ENCODE results near the gene ZDHHC14.
"Not testable (repeated sequence)": the region's sequence is repeated elsewhere in the genome, so short reads cannot be mapped to it uniquely, and the experiment has no call there.

ZDHHC14 gene

DNA sequence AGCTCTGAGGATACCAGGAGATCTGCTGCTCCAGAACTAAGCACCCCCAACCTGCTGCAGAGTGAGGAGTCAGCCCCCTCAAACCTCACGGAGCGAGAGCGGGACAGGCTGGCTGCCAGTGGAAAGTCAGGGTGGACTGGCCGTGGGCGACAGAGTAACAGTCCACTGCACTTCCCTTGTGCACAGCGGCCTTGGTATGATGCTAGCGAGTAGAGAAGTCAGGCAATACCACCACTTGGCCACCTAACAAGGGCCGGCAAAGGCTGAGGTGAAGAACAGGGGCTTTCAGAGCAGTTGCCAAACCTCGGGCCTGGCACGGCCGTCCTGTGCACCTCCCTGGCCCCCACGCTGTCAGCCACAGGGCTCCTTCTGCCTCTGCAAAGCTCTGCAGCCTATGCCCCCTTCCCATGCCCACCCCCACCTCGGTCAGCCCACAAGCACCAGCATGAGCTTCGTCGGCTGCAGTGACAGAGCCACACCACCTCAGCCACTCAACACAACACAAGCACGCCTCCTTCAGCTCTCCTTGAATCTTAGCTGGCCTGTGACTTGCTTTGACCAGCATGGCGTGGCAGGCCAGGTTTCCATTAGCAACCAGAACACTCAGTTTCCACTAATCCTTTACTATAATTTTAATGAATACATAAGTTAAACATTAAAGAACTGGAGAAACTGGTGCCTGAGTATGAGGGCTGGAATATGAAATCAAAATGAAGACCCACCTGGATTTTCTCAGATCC lies 314.5 kb downstream of the ZDHHC14 start:
- DNase-seq (ENCODE audit: insufficient read length, low spot score) (no peak), FAIRE-seq (no peak)

DNA sequence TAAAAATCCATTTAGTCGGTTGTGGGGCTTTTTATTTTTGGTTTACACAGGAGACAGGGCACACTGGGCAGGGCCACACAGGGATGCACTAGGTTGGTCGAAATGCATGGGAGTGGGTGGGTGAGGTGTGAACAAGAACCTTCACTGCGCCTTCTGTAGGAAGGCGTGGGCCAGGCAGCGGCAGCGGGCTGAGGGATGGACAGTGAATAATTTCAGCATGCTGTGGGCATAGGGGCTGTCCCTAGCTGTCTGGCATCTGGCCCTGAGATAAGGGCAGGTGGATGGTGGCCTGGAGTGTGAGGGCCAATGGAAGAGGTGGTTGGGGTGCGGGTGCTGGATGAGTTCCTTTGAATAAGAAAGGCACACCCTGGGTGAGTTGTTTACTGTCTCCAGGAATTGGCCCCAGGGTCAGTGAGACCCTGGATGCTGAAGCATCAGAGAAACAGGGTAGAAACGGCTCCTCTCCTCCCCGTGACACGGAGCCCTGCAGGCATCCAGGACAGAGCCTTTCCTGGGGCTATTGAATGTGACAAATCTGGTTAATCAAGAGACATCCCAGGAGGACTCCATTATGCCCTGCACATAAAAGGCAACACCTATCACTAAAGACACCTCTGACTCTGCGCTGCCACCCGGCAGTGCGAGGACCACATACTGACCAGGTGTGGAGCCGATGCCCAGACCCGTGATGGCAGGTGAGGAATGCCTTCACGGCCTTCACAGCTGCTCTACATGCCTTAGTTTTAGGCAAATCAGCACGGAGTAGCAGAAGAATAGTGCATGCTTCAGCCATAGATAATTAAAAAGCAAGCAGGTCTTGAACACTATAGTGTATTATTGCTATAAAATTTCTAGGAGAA lies 319.0 kb downstream of the ZDHHC14 start:
- DNase-seq (ENCODE audit: insufficient read length, low spot score): no peak
- FAIRE-seq: no peak

- not testable (repeated sequence) for DNase-seq (ENCODE audit: insufficient read length, low spot score); FAIRE-seq
These were observed 325.4 kb downstream of the ZDHHC14 start for GRCh38 chr6:157706351-157706750.

DNA sequence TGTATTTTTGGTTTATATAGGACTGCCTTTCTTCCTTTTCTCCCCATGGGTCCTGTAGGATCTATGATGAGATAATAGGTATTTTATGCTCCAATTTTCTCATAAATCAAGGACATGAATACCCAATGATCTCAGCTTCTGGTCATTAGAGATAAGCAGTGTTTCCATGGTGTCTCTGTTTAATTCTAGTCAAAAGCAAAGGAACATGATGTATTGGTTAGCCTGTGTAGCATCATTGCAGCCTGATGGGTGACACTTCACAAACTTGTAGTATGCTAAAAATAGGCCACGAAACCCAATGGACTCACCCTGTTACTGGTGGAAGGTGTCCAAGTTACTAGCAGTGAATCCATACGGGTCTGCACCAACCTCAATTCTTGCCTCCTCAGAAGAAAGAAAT lies 325.9 kb downstream of the ZDHHC14 start:
- DNase-seq (ENCODE audit: insufficient read length, low spot score) (no peak), FAIRE-seq (no peak)

GRCh38 chr6:157707576-157707975 lies 326.6 kb downstream of the ZDHHC14 start:
- FAIRE-seq (no peak), DNase-seq (ENCODE audit: insufficient read length, low spot score) (no peak)

DNA sequence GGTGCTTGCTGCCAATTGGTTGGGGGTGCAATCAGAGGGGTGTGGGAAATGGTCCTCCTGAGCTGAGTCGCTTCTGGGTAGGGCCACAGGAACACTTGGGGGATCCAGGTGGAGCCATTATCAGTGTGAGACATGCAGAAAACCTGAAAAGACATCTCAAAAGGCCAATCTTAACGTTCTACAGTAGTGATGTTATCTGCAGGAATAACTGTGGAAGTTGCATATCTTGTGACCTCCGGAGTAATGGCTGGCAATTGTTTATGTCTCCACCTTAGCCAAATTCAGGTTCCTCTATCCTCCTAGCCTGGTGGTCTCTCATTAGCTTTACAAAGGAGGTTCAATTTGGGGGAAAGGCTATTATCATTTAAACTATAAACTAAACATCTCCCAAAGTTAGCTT lies 327.2 kb downstream of the ZDHHC14 start:
- no peak for FAIRE-seq
- no peak for DNase-seq (ENCODE audit: insufficient read length, low spot score)

- FAIRE-seq: no peak
- no peak for DNase-seq (ENCODE audit: insufficient read length, low spot score)
These were observed 327.9 kb downstream of the ZDHHC14 start for GRCh38 chr6:157708933-157709332.

DNA sequence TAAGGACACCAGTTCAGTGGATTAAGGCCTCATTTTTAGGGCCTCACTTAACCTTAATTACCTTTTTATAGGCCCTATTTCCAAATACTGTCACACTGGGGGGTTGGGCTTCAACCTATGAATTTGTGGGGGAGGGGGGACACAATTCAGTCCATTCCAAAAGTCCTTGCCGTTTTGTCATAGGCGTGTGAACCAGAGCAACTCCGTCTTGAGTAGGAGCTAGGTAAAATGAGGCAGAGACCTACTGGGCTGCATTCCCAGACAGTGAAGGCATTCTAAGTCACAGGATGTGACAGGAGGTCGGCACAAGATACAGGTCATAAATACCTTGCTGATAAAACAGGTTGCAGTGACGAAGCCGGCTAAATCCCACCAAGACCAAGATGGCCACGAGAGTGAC lies 328.6 kb downstream of the ZDHHC14 start:
- DNase-seq (ENCODE audit: insufficient read length, low spot score): no peak
- FAIRE-seq: no peak

- FAIRE-seq (no peak), DNase-seq (ENCODE audit: insufficient read length, low spot score) (no peak)
These were observed 329.6 kb downstream of the ZDHHC14 start for GRCh38 chr6:157710604-157711003.

GRCh38 chr6:157711060-157711459 lies 330.1 kb downstream of the ZDHHC14 start:
- no peak for FAIRE-seq

GRCh38 chr6:157712585-157713295 lies 331.8 kb downstream of the ZDHHC14 start:
- FAIRE-seq: no peak
- DNase-seq (ENCODE audit: insufficient read length, low spot score): no peak

More at GRCh38 chr6:157711060-157711459, 330.1 kb downstream of the ZDHHC14 start:
- no peak for DNase-seq (ENCODE audit: insufficient read length, low spot score)

DNA sequence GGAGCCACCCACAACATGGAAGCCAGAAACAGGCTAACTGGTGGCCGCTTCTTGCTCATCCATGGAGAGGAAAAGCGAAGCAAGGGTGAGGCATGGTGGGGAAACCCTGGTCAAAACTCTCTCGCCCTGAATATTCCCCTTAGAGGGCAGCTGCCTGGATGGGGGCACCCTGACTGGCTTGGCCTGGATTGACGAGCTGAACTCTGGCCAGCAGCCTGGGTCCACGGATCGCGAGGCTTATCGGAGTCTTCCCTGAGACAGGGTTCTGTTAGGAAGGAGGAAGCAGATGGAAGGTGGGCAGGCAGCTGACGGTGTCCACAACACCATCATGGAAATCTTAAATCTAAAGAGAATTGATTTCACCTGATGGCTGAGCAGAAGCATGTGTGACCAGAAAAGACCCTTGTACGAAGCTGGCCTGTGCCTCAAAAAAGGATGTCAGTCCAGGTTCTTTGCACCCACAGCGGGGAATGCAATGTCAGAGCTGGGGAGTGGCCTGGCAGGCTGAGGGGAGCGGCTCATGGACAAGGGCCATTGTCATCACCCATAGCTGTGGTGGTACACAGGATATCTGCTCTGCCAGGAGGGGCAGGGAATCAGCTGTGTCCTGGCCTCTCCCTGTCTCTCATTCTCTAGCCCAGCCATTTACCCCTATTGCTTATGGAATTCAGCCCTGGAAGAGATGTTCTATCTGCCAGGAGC lies 332.6 kb downstream of the ZDHHC14 start:
- FAIRE-seq (no peak), DNase-seq (ENCODE audit: insufficient read length, low spot score) (no peak)

GRCh38 chr6:157714153-157714490 lies 333.1 kb downstream of the ZDHHC14 start:
- FAIRE-seq (no peak), DNase-seq (ENCODE audit: insufficient read length, low spot score) (no peak)

GRCh38 chr6:157715728-157716164 lies 334.8 kb downstream of the ZDHHC14 start:
- FAIRE-seq: no peak
- DNase-seq (ENCODE audit: insufficient read length, low spot score): no peak

DNA sequence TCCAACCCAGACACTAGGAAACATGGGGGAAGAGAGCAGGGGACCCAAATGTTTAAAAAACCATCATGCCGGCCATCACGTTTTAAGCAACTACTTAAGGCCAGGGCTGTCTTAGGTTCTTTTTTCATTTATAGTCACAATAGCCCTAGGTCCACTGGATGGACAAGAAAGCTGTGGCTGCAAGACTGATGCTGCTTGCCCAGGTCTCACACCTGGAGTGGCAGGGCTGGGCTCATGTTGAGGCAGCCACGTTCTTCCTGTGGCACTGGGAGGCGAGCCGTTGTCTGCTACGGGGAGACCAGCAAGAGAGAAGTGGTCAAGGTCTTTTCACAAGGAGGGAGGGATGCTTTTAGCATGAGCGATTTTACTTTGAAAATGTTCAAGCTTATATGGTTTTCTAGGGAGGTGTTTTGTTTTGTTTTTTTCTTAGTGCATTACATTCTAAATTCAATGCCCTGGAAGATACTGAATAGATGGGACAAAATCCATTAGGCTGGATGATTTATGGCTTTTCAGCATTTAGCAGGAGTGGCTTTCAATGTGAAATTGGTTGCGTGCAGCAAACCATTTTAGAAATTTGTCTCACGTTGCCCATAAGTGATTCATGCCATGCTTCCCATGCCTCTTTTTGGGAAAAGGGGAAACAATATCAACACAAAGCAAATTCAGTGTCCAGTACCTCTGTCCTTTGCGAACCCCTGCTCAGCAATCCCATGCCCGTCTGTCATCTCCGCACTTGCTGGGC lies 335.4 kb downstream of the ZDHHC14 start:
- FAIRE-seq: no peak
- DNase-seq (ENCODE audit: insufficient read length, low spot score): no peak

- FAIRE-seq: no peak
- DNase-seq (ENCODE audit: insufficient read length, low spot score): no peak
These were observed 336.4 kb downstream of the ZDHHC14 start for GRCh38 chr6:157717340-157717748.

GRCh38 chr6:157718503-157719187 lies 337.7 kb downstream of the ZDHHC14 start:
- FAIRE-seq: no peak
- DNase-seq (ENCODE audit: insufficient read length, low spot score): no peak

- not testable (repeated sequence) for FAIRE-seq; DNase-seq (ENCODE audit: insufficient read length, low spot score)
These were observed 340.0 kb downstream of the ZDHHC14 start for GRCh38 chr6:157720964-157721363.

GRCh38 chr6:157721426-157721825 lies 340.4 kb downstream of the ZDHHC14 start:
- no peak for DNase-seq (ENCODE audit: insufficient read length, low spot score)
- FAIRE-seq: no peak
